ENCODE results near the gene DISC1. TPM values are rescaled to one million over a fixed set of nuclear protein-coding genes. Genes with fewer than 3 reads are reported as not detected.

The DISC1 gene
- polyA plus RNA-seq, 3 donors: 5.5 to 14.7 (median 5.8) TPM

- no peak for DNase-seq
- no peak overlapping the region for H3K4me3 ChIP-seq (replicated peaks in 1 of 3; ENCODE audit: low read depth in 2 of 3, low read length in 3 of 3)
- no peak overlapping the region for H3K9ac ChIP-seq (ENCODE audit: insufficient read depth, low read length, poor library complexity, severe bottlenecking)
- H3K27me3 Mint-ChIP-seq (ENCODE audit: low read depth in 3 of 3): peaks cover 0 to 2% (median 0%) of the 10 kb centered on the region in 3 donors
- H3K36me3 ChIP-seq (replicated peaks in 1 of 2; ENCODE audit: control insufficient read depth in 1 of 2, insufficient read depth in 2 of 2, low read length in 2 of 2): peaks cover 0 to 49% of the 10 kb centered on the region in 2 donors
- peaks cover 5 to 12% of the 10 kb centered on the region in 2 donors for H3K9me3 ChIP-seq (replicated peaks in 1 of 2; ENCODE audit: control insufficient read depth in 1 of 2, insufficient read depth in 1 of 2, low read length in 2 of 2)
- no peak overlapping the region for H2AFZ ChIP-seq (ENCODE audit: insufficient read depth, low read depth, low read length, poor library complexity, severe bottlenecking)
- intact Hi-C loops (cut with micrococcal nuclease): no loop called here
- H3K27me3 ChIP-seq (ENCODE audit: control insufficient read depth in 2 of 2, insufficient read depth in 2 of 2, low read length in 2 of 2): no peaks in the 10 kb centered on the region
- H3K4me1 Mint-ChIP-seq: peaks cover 25% of the 10 kb centered on the region
- peak overlapping the region in 1 of 7 donors; percentile 14 for H3K27ac Mint-ChIP-seq
- WGBS (ENCODE audit: insufficient coverage): no CpG with 5 or more reads among the region's 3 CpGs
- no peaks in the 10 kb centered on the region for H3K4me1 ChIP-seq (ENCODE audit: control insufficient read depth in 1 of 2, insufficient read depth in 2 of 2, low read length in 2 of 2)
- peaks cover 3 to 9% (median 6%) of the 10 kb centered on the region in 7 donors for H3K9me3 Mint-ChIP-seq
- no peak overlapping the region for H3K4me2 ChIP-seq (replicated peaks; ENCODE audit: extremely low read depth, low read length, poor library complexity, severe bottlenecking)
- H3K4me3 Mint-ChIP-seq: no peak overlapping the region
- H3K27ac ChIP-seq (ENCODE audit: low read depth in 1 of 2, low read length in 2 of 2): no peak overlapping the region
- peaks cover 48% of the 10 kb centered on the region for H3K79me2 ChIP-seq (ENCODE audit: insufficient read depth, low read length)
- H4K20me1 ChIP-seq (ENCODE audit: insufficient read depth, low read length): peaks cover 87% of the 10 kb centered on the region
- H3K36me3 Mint-ChIP-seq: peaks cover 29 to 44% of the 10 kb centered on the region in 2 donors
- TF ChIP-seq, protein P1, sequence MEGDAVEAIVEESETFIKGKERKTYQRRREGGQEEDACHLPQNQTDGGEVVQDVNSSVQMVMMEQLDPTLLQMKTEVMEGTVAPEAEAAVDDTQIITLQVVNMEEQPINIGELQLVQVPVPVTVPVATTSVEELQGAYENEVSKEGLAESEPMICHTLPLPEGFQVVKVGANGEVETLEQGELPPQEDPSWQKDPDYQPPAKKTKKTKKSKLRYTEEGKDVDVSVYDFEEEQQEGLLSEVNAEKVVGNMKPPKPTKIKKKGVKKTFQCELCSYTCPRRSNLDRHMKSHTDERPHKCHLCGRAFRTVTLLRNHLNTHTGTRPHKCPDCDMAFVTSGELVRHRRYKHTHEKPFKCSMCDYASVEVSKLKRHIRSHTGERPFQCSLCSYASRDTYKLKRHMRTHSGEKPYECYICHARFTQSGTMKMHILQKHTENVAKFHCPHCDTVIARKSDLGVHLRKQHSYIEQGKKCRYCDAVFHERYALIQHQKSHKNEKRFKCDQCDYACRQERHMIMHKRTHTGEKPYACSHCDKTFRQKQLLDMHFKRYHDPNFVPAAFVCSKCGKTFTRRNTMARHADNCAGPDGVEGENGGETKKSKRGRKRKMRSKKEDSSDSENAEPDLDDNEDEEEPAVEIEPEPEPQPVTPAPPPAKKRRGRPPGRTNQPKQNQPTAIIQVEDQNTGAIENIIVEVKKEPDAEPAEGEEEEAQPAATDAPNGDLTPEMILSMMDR (IDR thresholded peaks at IDR 0.05): no peak
These were observed 54.4 kb downstream of the DISC1 start for GRCh38 chr1:231681006-231681405.

GRCh38 chr1:231682779-231683178 lies 56.2 kb downstream of the DISC1 start:
- no peak for DNase-seq
- Mint-ChIP-seq H3K4me1 (peaks cover 24% of the 10 kb centered on the region), H3K9me3 (peaks cover 10 to 25% (median 22%) of the 10 kb centered on the region in 7 donors), H3K27me3 (ENCODE audit: low read depth in 3 of 3) (peaks cover 0 to 2% (median 0%) of the 10 kb centered on the region in 3 donors), H3K4me3 (no peak overlapping the region), H3K27ac (no peak overlapping the region), H3K36me3 (peaks cover 24 to 43% of the 10 kb centered on the region in 2 donors)
- H3K4me3 ChIP-seq (replicated peaks in 1 of 3; ENCODE audit: low read depth in 2 of 3, low read length in 3 of 3): no peak overlapping the region
- TF ChIP-seq, protein P1 (IDR thresholded peaks at IDR 0.05): no peak
- H4K20me1 ChIP-seq (ENCODE audit: insufficient read depth, low read length): peaks cover 75% of the 10 kb centered on the region
- no peak overlapping the region for H2AFZ ChIP-seq (ENCODE audit: insufficient read depth, low read depth, low read length, poor library complexity, severe bottlenecking)
- H3K36me3 ChIP-seq (replicated peaks in 1 of 2; ENCODE audit: control insufficient read depth in 1 of 2, insufficient read depth in 2 of 2, low read length in 2 of 2): peaks cover 0 to 36% of the 10 kb centered on the region in 2 donors
- no peak overlapping the region for H3K9ac ChIP-seq (ENCODE audit: insufficient read depth, low read length, poor library complexity, severe bottlenecking)
- no peaks in the 10 kb centered on the region for H3K4me1 ChIP-seq (ENCODE audit: control insufficient read depth in 1 of 2, insufficient read depth in 2 of 2, low read length in 2 of 2)
- no peaks in the 10 kb centered on the region for H3K27me3 ChIP-seq (ENCODE audit: control insufficient read depth in 2 of 2, insufficient read depth in 2 of 2, low read length in 2 of 2)
- H3K27ac ChIP-seq (ENCODE audit: low read depth in 1 of 2, low read length in 2 of 2): no peak overlapping the region
- peaks cover 42% of the 10 kb centered on the region for H3K79me2 ChIP-seq (ENCODE audit: insufficient read depth, low read length)
- intact Hi-C loops (cut with micrococcal nuclease): no loop called here
- no CpG with 5 or more reads among the region's 3 CpGs for WGBS (ENCODE audit: insufficient coverage)
- no peak overlapping the region for H3K4me2 ChIP-seq (replicated peaks; ENCODE audit: extremely low read depth, low read length, poor library complexity, severe bottlenecking)
- H3K9me3 ChIP-seq (replicated peaks in 1 of 2; ENCODE audit: control insufficient read depth in 1 of 2, insufficient read depth in 1 of 2, low read length in 2 of 2): peaks cover 11 to 23% of the 10 kb centered on the region in 2 donors

Data from CD14-positive monocyte (primary cell).